ENCODE measurements around the gene TCN1.
A peak's percentile ranks its signal among the peaks of the same experiment; 100 is the strongest.

TCN1 gene

DNA sequence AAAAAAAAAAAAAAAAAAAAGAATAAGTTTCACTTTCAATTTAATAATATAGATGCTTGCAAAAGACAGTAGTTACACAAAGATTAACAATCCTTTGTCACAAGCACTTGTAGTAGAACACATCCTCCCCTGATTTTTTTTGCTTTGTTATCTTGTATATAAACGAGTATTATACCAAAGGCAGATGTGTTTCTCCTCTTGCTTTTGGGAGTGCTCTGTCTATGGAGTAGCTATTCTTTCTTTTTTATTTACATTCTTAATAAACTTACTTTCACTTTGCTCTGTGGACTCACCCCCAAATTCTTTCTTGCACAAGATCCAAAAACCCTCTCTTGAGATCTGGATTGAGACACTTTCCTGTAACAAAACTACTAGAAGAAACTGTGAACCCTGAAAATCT is 52.3 kb downstream of the TCN1 start:
- H3K4me3 ChIP-seq (ENCODE audit: low read depth, low read length): peak overlapping the region; percentile 39
- TF ChIP-seq, protein P1, sequence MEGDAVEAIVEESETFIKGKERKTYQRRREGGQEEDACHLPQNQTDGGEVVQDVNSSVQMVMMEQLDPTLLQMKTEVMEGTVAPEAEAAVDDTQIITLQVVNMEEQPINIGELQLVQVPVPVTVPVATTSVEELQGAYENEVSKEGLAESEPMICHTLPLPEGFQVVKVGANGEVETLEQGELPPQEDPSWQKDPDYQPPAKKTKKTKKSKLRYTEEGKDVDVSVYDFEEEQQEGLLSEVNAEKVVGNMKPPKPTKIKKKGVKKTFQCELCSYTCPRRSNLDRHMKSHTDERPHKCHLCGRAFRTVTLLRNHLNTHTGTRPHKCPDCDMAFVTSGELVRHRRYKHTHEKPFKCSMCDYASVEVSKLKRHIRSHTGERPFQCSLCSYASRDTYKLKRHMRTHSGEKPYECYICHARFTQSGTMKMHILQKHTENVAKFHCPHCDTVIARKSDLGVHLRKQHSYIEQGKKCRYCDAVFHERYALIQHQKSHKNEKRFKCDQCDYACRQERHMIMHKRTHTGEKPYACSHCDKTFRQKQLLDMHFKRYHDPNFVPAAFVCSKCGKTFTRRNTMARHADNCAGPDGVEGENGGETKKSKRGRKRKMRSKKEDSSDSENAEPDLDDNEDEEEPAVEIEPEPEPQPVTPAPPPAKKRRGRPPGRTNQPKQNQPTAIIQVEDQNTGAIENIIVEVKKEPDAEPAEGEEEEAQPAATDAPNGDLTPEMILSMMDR (IDR thresholded peaks at IDR 0.05; ENCODE audit: low read depth, low read length): no peak

DNA sequence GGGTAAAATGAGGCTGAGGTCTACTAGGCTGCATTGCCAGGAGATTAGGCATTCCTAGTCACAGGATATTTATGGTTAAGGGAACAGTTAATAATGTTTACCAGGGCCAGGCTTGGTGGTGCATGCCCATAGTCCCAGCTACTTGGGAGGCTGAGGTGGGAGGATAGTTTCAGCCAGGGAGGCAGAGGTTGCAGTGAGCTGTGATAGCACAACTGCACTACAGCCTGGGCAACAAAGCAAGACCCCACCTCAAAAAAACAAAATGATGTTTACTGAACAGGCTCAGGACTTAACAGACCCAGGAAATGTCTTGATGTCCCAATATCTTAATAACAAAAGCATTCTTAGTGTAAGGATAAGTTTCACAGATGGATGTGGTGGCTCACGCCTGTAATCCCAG is 52.9 kb downstream of the TCN1 start:
- TF ChIP-seq, protein P1 (IDR thresholded peaks at IDR 0.05; ENCODE audit: low read depth, low read length): no peak
- H3K4me3 ChIP-seq (ENCODE audit: low read depth, low read length): no peak overlapping the region

DNA sequence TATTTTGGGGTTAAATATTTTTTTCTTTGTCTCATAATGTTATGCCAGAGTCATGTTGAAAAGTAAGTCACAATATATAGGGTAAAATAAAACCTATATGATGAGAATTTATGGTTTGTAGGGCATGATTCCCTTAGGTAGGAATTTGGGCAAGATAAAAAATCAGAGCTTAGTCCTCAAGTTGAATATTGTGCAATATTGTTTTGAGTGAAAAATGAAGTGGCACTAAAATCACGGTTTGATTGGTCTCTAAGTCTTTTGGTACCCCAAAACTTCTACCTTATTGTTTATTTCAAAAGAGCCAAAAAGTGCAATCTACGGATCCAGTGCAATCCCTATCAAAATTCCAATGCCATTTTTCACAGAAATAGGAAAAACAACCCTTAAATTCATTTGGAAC is 54.1 kb downstream of the TCN1 start:
- H3K4me3 ChIP-seq (ENCODE audit: low read depth, low read length): no peak overlapping the region
- TF ChIP-seq, protein P1 (IDR thresholded peaks at IDR 0.05; ENCODE audit: low read depth, low read length): no peak

DNA sequence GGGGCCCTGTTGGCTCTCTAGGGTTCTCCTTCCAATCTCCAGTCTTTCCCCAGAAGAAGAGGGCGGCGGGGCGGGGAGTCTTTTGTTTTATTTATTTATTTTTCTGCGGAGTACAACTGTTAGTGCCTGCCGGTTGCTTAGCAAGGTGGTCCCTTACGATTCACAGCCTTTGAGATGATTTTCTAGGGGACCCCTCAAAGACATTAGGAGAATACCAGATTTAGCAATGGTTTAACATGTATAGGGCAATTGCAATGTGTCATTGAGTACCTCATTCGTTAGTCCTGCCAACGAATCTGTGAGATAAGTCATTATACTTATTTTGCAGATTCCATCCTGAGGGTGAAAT is 55.4 kb downstream of the TCN1 start:
- H3K4me3 ChIP-seq (ENCODE audit: low read depth, low read length): peak overlapping the region; percentile 98
- TF ChIP-seq, protein P1 (IDR thresholded peaks at IDR 0.05; ENCODE audit: low read depth, low read length): no peak

DNA sequence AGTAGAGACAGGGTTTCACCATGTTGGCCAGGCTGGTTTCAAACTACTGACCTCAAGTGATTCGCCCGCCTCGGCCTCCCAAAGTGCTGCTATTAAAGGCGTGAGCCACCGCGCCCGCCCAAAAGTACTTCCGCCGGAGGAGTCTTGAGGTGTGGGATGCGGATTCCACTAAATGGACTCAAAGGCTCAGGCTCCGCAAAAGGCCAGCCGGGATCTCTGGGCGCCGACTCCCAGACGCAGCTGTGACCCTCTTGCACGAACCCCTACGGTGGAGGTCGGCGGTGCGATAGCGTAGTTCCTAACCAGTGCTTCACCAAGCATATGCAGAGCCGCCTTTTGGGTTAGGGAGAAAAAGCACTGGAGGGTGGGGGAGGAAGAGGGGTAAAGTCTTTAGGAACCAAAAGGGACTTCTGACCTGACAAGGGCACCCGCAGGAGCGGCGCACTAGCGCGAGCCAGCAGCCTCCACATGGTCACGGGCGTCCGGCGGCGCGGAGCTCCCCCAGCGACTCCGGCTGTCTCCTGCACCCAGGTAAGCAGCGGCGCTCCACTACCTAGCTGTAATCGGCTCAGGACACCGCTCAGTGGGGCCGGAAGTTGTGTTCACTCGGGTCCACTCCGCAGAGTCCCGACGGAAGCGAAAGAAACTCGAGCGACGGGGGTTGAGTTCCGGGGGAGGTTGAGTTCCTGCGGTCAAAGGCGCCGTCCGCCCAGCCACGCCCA is 55.9 kb downstream of the TCN1 start, which contains the start of gene MRPL16:
Gene MRPL16 (minus strand): TSS at position 590 of the 722 bp plus-strand sequence. CDS start 120 bp downstream, at position 470.
- TF ChIP-seq, protein P1 (IDR thresholded peaks at IDR 0.05; ENCODE audit: low read depth, low read length): no peak
- peak within 1 kb of the TSS; percentile 98 for H3K4me3 ChIP-seq (ENCODE audit: low read depth, low read length)

DNA sequence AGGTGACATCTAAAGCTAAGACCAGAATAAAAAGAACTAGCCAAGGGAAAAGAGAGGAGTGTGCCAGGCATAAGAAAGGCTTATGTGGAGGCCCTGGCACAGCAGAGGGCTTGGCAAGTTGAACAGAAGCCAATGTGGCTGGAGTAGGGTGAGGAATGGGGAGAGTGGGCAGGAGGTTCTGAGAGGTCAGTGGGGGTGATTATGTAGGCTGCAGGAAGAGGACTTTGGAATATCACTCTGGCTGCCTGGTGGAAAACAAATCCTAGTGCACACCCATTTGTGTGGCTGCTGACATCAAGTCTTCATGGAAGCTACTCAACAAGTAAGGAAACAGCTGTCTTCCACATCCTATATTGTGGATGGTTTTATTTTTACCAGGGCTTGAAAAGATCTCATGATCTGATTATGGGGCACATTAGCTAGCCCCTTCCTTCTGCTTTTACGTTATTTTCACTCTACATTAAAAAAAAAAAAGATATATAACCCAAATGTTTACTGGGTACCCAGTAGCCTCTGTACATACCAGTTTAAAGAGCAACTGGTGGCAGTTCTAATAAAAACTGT is 59.2 kb downstream of the TCN1 start:
- TF ChIP-seq, protein P1 (IDR thresholded peaks at IDR 0.05; ENCODE audit: low read depth, low read length): no peak

DNA sequence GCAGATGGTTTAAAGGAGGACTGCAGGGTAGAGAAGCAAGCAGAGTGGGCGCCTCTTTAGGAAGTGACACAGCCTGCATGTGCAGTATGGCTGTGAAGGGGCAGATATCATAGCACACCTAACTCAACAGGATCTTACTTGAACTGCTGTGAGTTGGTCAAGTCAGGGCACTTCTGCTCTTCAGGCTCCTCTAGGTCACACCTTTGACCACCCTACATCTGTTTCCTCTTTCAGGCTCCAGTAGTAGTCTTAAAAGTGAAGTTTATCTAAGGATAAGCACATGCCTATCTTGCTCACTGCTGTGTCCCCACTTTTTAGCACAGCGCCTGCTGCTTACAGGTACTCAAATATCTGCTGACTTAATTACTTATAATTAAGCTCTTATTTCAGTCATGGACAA is 62.2 kb downstream of the TCN1 start:
- TF ChIP-seq, protein P1 (IDR thresholded peaks at IDR 0.05; ENCODE audit: low read depth, low read length): no peak
- H3K4me3 ChIP-seq (ENCODE audit: low read depth, low read length): no peak overlapping the region

More for the DNA sequence above, 59.2 kb downstream of the TCN1 start:
- H3K4me3 ChIP-seq (ENCODE audit: low read depth, low read length): no peak overlapping the region

Data from WI38 (cell line).